Mesenteric fat pad (tissue), 1 donor: Measurements from ENCODE around the gene PRKN. TPM values are rescaled to one million over a fixed set of nuclear protein-coding genes. Genes with fewer than 3 reads are reported as not detected.
"Not testable (repeated sequence)": the region's sequence is repeated elsewhere in the genome, so short reads cannot be mapped to it uniquely, and the experiment has no call there.

Source experiments
- DNase-seq: peaks from one replicate; pipeline ENCODE4 v3.0.0-alpha.2; 2020; ENCODE audit warnings: low spot score
- total RNA-seq: library from RNA; stranded (reverse); fragmentation: NEBNext Ultra II Directional; extraction: Animal tissue kit (Norgen Biotek cat#: 25700); gene quantifications from one replicate; pipeline ENCODE4 v1.2.1, GENCODE V29; 2021
- donor health status: DM: yes; HTN: yes; CAD: no.

The PRKN gene
- total RNA-seq, 1 donor from 2014 or later = 10.1 TPM

- DNase-seq = no peak
Observed at GRCh38 chr6:161342039-161342438, 1385.5 kb downstream of the PRKN start.

- DNase-seq = no peak
Observed at GRCh38 chr6:161341638-161342037, 1385.9 kb downstream of the PRKN start.

GRCh38 chr6:161338015-161338414 lies 1389.6 kb downstream of the PRKN start:
- DNase-seq = no peak

GRCh38 chr6:161336479-161336878 lies 1391.1 kb downstream of the PRKN start:
- no peak for DNase-seq

GRCh38 chr6:161333410-161333809 lies 1394.2 kb downstream of the PRKN start:
- no peak for DNase-seq

GRCh38 chr6:161331402-161332081 lies 1396.0 kb downstream of the PRKN start:
- not testable (repeated sequence) for DNase-seq

- no peak for DNase-seq
Observed at GRCh38 chr6:161327360-161327953, 1400.1 kb downstream of the PRKN start.

GRCh38 chr6:161319231-161319630 lies 1408.3 kb downstream of the PRKN start:
- DNase-seq = no peak

GRCh38 chr6:161318456-161318855 lies 1409.1 kb downstream of the PRKN start:
- DNase-seq = no peak

- no peak for DNase-seq
Observed at GRCh38 chr6:161316531-161316930, 1411.0 kb downstream of the PRKN start.

GRCh38 chr6:161315246-161315917 lies 1412.2 kb downstream of the PRKN start:
- not testable (repeated sequence) for DNase-seq

GRCh38 chr6:161314541-161315245 lies 1412.9 kb downstream of the PRKN start:
- not testable (repeated sequence) for DNase-seq

GRCh38 chr6:161313940-161314509 lies 1413.5 kb downstream of the PRKN start:
- DNase-seq = no peak

GRCh38 chr6:161313475-161313874 lies 1414.1 kb downstream of the PRKN start:
- not testable (repeated sequence) for DNase-seq

- DNase-seq = not testable (repeated sequence)
Observed at GRCh38 chr6:161309774-161310173, 1417.8 kb downstream of the PRKN start.

- DNase-seq = no peak
Observed at GRCh38 chr6:161308075-161308655, 1419.4 kb downstream of the PRKN start.

GRCh38 chr6:161305860-161306259 lies 1421.7 kb downstream of the PRKN start:
- DNase-seq = no peak

- no peak for DNase-seq
Observed at GRCh38 chr6:161303628-161304340, 1423.8 kb downstream of the PRKN start.

GRCh38 chr6:161302949-161303348 lies 1424.6 kb downstream of the PRKN start:
- DNase-seq = no peak

- no peak for DNase-seq
Observed at GRCh38 chr6:161301338-161301737, 1426.2 kb downstream of the PRKN start.
